Ascending aorta (tissue), 2 donors: ENCODE measurements around the gene GMPPA. TPM values are rescaled to one million over a fixed set of nuclear protein-coding genes. Genes with fewer than 3 reads are reported as not detected.
A peak's percentile ranks its signal among the peaks of the same experiment; 100 is the strongest.

ENCODE experiments used
- DNase-seq, 2 donors: peaks; one replicate each; pipeline ENCODE4 v3.0.0-alpha.2; 2019; ENCODE audit warnings: low spot score in 2 of 2
- H3K27ac ChIP-seq, 2 donors: fragments of 200-600 bp; sonication (generic); one replicate each; pipeline ENCODE4 v1.5.1; 2016 to 2017; ENCODE audit warnings: mild to moderate bottlenecking in 1 of 2
- H3K27me3 ChIP-seq: fragments of 200-600 bp; sonication (generic); one replicate; pipeline ENCODE4 v1.5.1; 2017
- H3K36me3 ChIP-seq, 2 donors: fragments of 200-600 bp; sonication (generic); one replicate each; pipeline ENCODE4 v1.5.1; 2016
- H3K4me1 ChIP-seq, 2 donors: fragments of 200-600 bp; sonication (generic); one replicate each; pipeline ENCODE4 v1.5.1; 2016 to 2017; ENCODE audit warnings: mild to moderate bottlenecking in 1 of 2
- H3K4me3 ChIP-seq, 2 donors: fragments of 200-600 bp; sonication (generic); one replicate each; pipeline ENCODE4 v1.5.1; 2016 to 2017; ENCODE audit warnings: mild to moderate bottlenecking in 1 of 2
- H3K9me3 ChIP-seq, 2 donors: fragments of 200-600 bp; sonication (generic); one replicate each; pipeline ENCODE4 v1.5.1; 2016
- CTCF ChIP-seq, 3 experiments: fragments of 200-600 bp in 2 of 3; fragments of 450-650 bp in 1 of 3; sonication (generic) in 2 of 3; IDR thresholded peaks; one replicate each; pipeline ENCODE4 v1.5.1; 2016 to 2019; ENCODE audit warnings: antibody characterized with exemption in 3 of 3, mild to moderate bottlenecking in 1 of 3, moderate library complexity in 1 of 3
- intact Hi-C: fragments of 100-400 bp; cut with DNase I; formaldehyde crosslinking; loops from one replicate; pipeline ENCODE4 v1.15.1; 2023
- total RNA-seq: library from RNA; depleted of rRNA; stranded (reverse); fragments of >200 nt; gene quantifications from one replicate; pipeline ENCODE4 v1.1.0, GENCODE V29; 2016

Gene GMPPA
- total RNA-seq, 1 donor from 2014 or later = 11.4 TPM

GRCh38 chr2:219478916-219479315 lies 19.8 kb upstream of the GMPPA start:
- Histone ChIP-seq H3K4me1 (no peaks in the 10 kb centered on the region), H3K27ac (peak overlapping the region in 1 of 2 donors; percentile 20), H3K36me3 (peaks cover 75 to 89% of the 10 kb centered on the region in 2 donors), H3K4me3 (no peak overlapping the region), H3K27me3 (no peaks in the 10 kb centered on the region), H3K9me3 (no peaks in the 10 kb centered on the region)
- DNase-seq = no peak
- TF ChIP-seq CTCF (IDR thresholded peaks at IDR 0.05) = no peak
- intact Hi-C loops = loop anchor here (5.0 kb wide), 1 partner anchor 48 kb away; no protein-coding TSS in a partner anchor

GRCh38 chr2:219480004-219480403 lies 18.7 kb upstream of the GMPPA start:
- intact Hi-C loops = no loop called here
- H3K9me3 ChIP-seq = no peaks in the 10 kb centered on the region
- H3K27ac ChIP-seq = peak overlapping the region in 1 of 2 donors; percentile 15
- no peaks in the 10 kb centered on the region for H3K4me1 ChIP-seq
- H3K4me3 ChIP-seq = no peak overlapping the region
- no peaks in the 10 kb centered on the region for H3K27me3 ChIP-seq
- DNase-seq = no peak
- no peak for TF ChIP-seq CTCF (IDR thresholded peaks at IDR 0.05)
- H3K36me3 ChIP-seq = peaks cover 84 to 92% of the 10 kb centered on the region in 2 donors

- Histone ChIP-seq H3K9me3 (no peaks in the 10 kb centered on the region), H3K36me3 (peaks cover 92 to 94% of the 10 kb centered on the region in 2 donors), H3K4me1 (no peaks in the 10 kb centered on the region), H3K27me3 (no peaks in the 10 kb centered on the region), H3K4me3 (no peak overlapping the region), H3K27ac (peak overlapping the region; percentile 45 to 69)
- no peak for DNase-seq
- intact Hi-C loops = no loop called here
- no peak for TF ChIP-seq CTCF (IDR thresholded peaks at IDR 0.05)
Measured at GRCh38 chr2:219482674-219483405, 15.9 kb upstream of the GMPPA start.

GRCh38 chr2:219483451-219484342 lies 15.0 kb upstream of the GMPPA start:
- H3K36me3 ChIP-seq = peaks cover 92 to 96% of the 10 kb centered on the region in 2 donors
- no peaks in the 10 kb centered on the region for H3K27me3 ChIP-seq
- no peak for DNase-seq
- intact Hi-C loops = no loop called here
- no peaks in the 10 kb centered on the region for H3K4me1 ChIP-seq
- no peak overlapping the region for H3K4me3 ChIP-seq
- H3K9me3 ChIP-seq = no peaks in the 10 kb centered on the region
- TF ChIP-seq CTCF (IDR thresholded peaks at IDR 0.05) = no peak
- peak overlapping the region; percentile 14 to 42 for H3K27ac ChIP-seq

GRCh38 chr2:219484343-219485200 lies 14.1 kb upstream of the GMPPA start:
- Histone ChIP-seq H3K36me3 (peaks cover 92 to 97% of the 10 kb centered on the region in 2 donors), H3K4me1 (no peaks in the 10 kb centered on the region), H3K9me3 (no peaks in the 10 kb centered on the region), H3K4me3 (peak overlapping the region in 1 of 2 donors; percentile 9), H3K27ac (peak overlapping the region in 1 of 2 donors; percentile 14), H3K27me3 (no peaks in the 10 kb centered on the region)
- TF ChIP-seq CTCF (IDR thresholded peaks at IDR 0.05) = no peak
- intact Hi-C loops = no loop called here
- no peak for DNase-seq
